ENCODE results near the gene MBD5. TPM values are rescaled to one million over a fixed set of nuclear protein-coding genes. Genes with fewer than 3 reads are reported as not detected.

Gene MBD5
- total RNA-seq, 1 donor from 2014 or later, result 38.8 TPM

GRCh38 chr2:148052687-148053086 is 31.8 kb downstream of the MBD5 start:
- Mint-ChIP-seq H3K9me3 (peaks cover 5% of the 10 kb centered on the region), H3K27me3 (ENCODE audit: insufficient read depth, low read depth) (no peaks in the 10 kb centered on the region), H3K36me3 (peaks cover 7% of the 10 kb centered on the region), H3K4me1 (no peaks in the 10 kb centered on the region), H3K4me3 (no peak overlapping the region), H3K27ac (no peak overlapping the region)
- TF ChIP-seq CTCF (IDR thresholded peaks at IDR 0.05), result no peak
- TF ChIP-seq EZH2 (IDR thresholded peaks at IDR 0.05), result no peak
- no peak for TF ChIP-seq EZH2phosphoT487 (IDR thresholded peaks at IDR 0.05)
- no peak overlapping the region for H3K27ac ChIP-seq
- H3K79me2 ChIP-seq (ENCODE audit: low read depth), result peaks cover 44% of the 10 kb centered on the region
- H3K4me3 ChIP-seq, result no peak overlapping the region
- H3K27me3 ChIP-seq, result no peaks in the 10 kb centered on the region
- H3K9ac ChIP-seq, result no peak overlapping the region
- no peaks in the 10 kb centered on the region for H3K4me1 ChIP-seq
- peaks cover 6% of the 10 kb centered on the region for H4K20me1 ChIP-seq (ENCODE audit: low read depth)
- no peak for DNase-seq (ENCODE audit: low spot score)
- H3F3A ChIP-seq (ENCODE audit: low read depth), result no peaks in the 10 kb centered on the region
- H3K9me3 ChIP-seq (ENCODE audit: low read depth), result no peaks in the 10 kb centered on the region
- no peak overlapping the region for H2AFZ ChIP-seq (replicated peaks)
- H3K36me3 ChIP-seq, result no peaks in the 10 kb centered on the region
- H3K4me2 ChIP-seq, result no peak overlapping the region

- peaks cover 3% of the 10 kb centered on the region for H3K36me3 Mint-ChIP-seq
- no peak overlapping the region for H3K27ac Mint-ChIP-seq
- Histone ChIP-seq H3K9ac (no peak overlapping the region), H3K27ac (no peak overlapping the region), H3K79me2 (ENCODE audit: low read depth) (peaks cover 13% of the 10 kb centered on the region), H3K36me3 (no peaks in the 10 kb centered on the region), H4K20me1 (ENCODE audit: low read depth) (no peaks in the 10 kb centered on the region), H3K9me3 (ENCODE audit: low read depth) (no peaks in the 10 kb centered on the region), H2AFZ (replicated peaks) (no peak overlapping the region), H3K4me3 (no peak overlapping the region), H3F3A (ENCODE audit: low read depth) (no peaks in the 10 kb centered on the region), H3K4me1 (no peaks in the 10 kb centered on the region), H3K4me2 (no peak overlapping the region), H3K27me3 (no peaks in the 10 kb centered on the region)
- TF ChIP-seq EZH2 (IDR thresholded peaks at IDR 0.05) (no peak), CTCF (IDR thresholded peaks at IDR 0.05) (no peak), EZH2phosphoT487 (IDR thresholded peaks at IDR 0.05) (no peak)
- no peaks in the 10 kb centered on the region for H3K27me3 Mint-ChIP-seq (ENCODE audit: insufficient read depth, low read depth)
- no peak for DNase-seq (ENCODE audit: low spot score)
- H3K4me1 Mint-ChIP-seq, result no peaks in the 10 kb centered on the region
- H3K9me3 Mint-ChIP-seq, result no peaks in the 10 kb centered on the region
- H3K4me3 Mint-ChIP-seq, result no peak overlapping the region
Observed at GRCh38 chr2:148058641-148059040, 37.8 kb downstream of the MBD5 start.

- H3K36me3 Mint-ChIP-seq, result peaks cover 6% of the 10 kb centered on the region
- Histone ChIP-seq H3K4me1 (no peaks in the 10 kb centered on the region), H3K4me2 (no peak overlapping the region)
Observed at GRCh38 chr2:148063633-148064032, 42.7 kb downstream of the MBD5 start.

More at GRCh38 chr2:148063633-148064032, 42.7 kb downstream of the MBD5 start:
- Histone ChIP-seq H3K27ac (no peak overlapping the region), H2AFZ (replicated peaks) (no peak overlapping the region), H3K79me2 (ENCODE audit: low read depth) (no peaks in the 10 kb centered on the region), H3K9ac (no peak overlapping the region), H3K9me3 (ENCODE audit: low read depth) (no peaks in the 10 kb centered on the region), H3K4me3 (no peak overlapping the region), H3F3A (ENCODE audit: low read depth) (no peaks in the 10 kb centered on the region), H3K36me3 (no peaks in the 10 kb centered on the region), H4K20me1 (ENCODE audit: low read depth) (no peaks in the 10 kb centered on the region), H3K27me3 (no peaks in the 10 kb centered on the region)
- H3K4me3 Mint-ChIP-seq, result no peak overlapping the region
- no peaks in the 10 kb centered on the region for H3K27me3 Mint-ChIP-seq (ENCODE audit: insufficient read depth, low read depth)
- H3K4me1 Mint-ChIP-seq, result no peaks in the 10 kb centered on the region
- H3K9me3 Mint-ChIP-seq, result no peaks in the 10 kb centered on the region
- no peak overlapping the region for H3K27ac Mint-ChIP-seq
- TF ChIP-seq CTCF (IDR thresholded peaks at IDR 0.05) (no peak), EZH2 (IDR thresholded peaks at IDR 0.05) (no peak), EZH2phosphoT487 (IDR thresholded peaks at IDR 0.05) (no peak)
- DNase-seq (ENCODE audit: low spot score), result no peak

Data from neural progenitor cell (in vitro differentiated cells).